Trophoblast cell (in vitro differentiated cells and primary cell): ENCODE data around the gene TSPAN9.

ENCODE experiments used
- DNase-seq, 2 donors: peaks; one replicate each; pipeline ENCODE4 v3.0.0-alpha.2; 2016
- H2AFZ ChIP-seq: 2 replicates; pipeline ENCODE4 v1.6.1; 2013; ENCODE audit warnings: low read length, moderate library complexity, mild to moderate bottlenecking; ENCODE audit not compliant: insufficient read depth, poor library complexity
- H2AK5ac ChIP-seq: 2 replicates; pipeline ENCODE4 v1.6.1; 2013; ENCODE audit warnings: mild to moderate bottlenecking, low read length
- H2BK120ac ChIP-seq: 2 replicates; pipeline ENCODE4 v1.6.1; 2013; ENCODE audit warnings: low read length, mild to moderate bottlenecking, moderate library complexity; ENCODE audit not compliant: insufficient read depth, poor library complexity
- H2BK12ac ChIP-seq: 2 replicates; pipeline ENCODE4 v1.6.1; 2013; ENCODE audit warnings: mild to moderate bottlenecking, low read length, moderate library complexity
- H2BK5ac ChIP-seq: 2 replicates; pipeline ENCODE4 v1.6.1; 2013; ENCODE audit warnings: low read length, low read depth, moderate library complexity, mild to moderate bottlenecking; ENCODE audit not compliant: poor library complexity
- H3K14ac ChIP-seq: 2 replicates; pipeline ENCODE4 v1.6.1; 2013; ENCODE audit warnings: mild to moderate bottlenecking, low read length
- H3K18ac ChIP-seq: 2 replicates; pipeline ENCODE4 v1.6.1; 2013; ENCODE audit warnings: mild to moderate bottlenecking, low read length
- H3K23ac ChIP-seq: 2 replicates; pipeline ENCODE4 v1.6.1; 2013; ENCODE audit warnings: low read length
- H3K27ac ChIP-seq: 2 replicates; pipeline ENCODE4 v1.5.1; 2013; ENCODE audit warnings: low read depth, mild to moderate bottlenecking, inconsistent platforms, low read length, moderate library complexity
- H3K27me3 ChIP-seq: 2 replicates; pipeline ENCODE4 v1.6.1; 2013; ENCODE audit warnings: inconsistent platforms, mild to moderate bottlenecking, low read length, moderate library complexity; ENCODE audit not compliant: insufficient read depth
- H3K36me3 ChIP-seq, 2 experiments: 1 replicate in 1 of 2; 2 replicates in 1 of 2; pipeline ENCODE4 v1.6.1; 2013; ENCODE audit warnings: low read length in 2 of 2, mild to moderate bottlenecking in 2 of 2, moderate library complexity in 1 of 2; ENCODE audit not compliant: insufficient read depth in 2 of 2, control insufficient read depth in 1 of 2
- H3K4ac ChIP-seq: 2 replicates; pipeline ENCODE4 v1.6.1; 2013; ENCODE audit warnings: low read depth, mild to moderate bottlenecking, low read length, moderate library complexity
- H3K4me1 ChIP-seq, 2 experiments: 1 replicate in 1 of 2; 2 replicates in 1 of 2; pipeline ENCODE4 v1.6.1; 2013; ENCODE audit warnings: low read length in 2 of 2, mild to moderate bottlenecking in 2 of 2, moderate library complexity in 1 of 2; ENCODE audit not compliant: insufficient read depth in 2 of 2, control insufficient read depth in 1 of 2
- H3K4me2 ChIP-seq: 2 replicates; pipeline ENCODE4 v1.6.1; 2013; ENCODE audit warnings: inconsistent platforms, mild to moderate bottlenecking, low read length, moderate library complexity
- H3K4me3 ChIP-seq: 2 replicates; pipeline ENCODE4 v1.5.1; 2013; ENCODE audit warnings: mild to moderate bottlenecking, low read depth, low read length, inconsistent platforms
- H3K79me1 ChIP-seq: one replicate; pipeline ENCODE4 v1.6.1; 2013; ENCODE audit warnings: low read length
- H3K79me2 ChIP-seq: 2 replicates; pipeline ENCODE4 v1.6.1; 2013; ENCODE audit warnings: low read length, mild to moderate bottlenecking; ENCODE audit not compliant: control insufficient read depth, insufficient read depth, poor library complexity
- H3K9ac ChIP-seq: 2 replicates; pipeline ENCODE4 v1.6.1; 2013; ENCODE audit warnings: mild to moderate bottlenecking, low read length
- H3K9me3 ChIP-seq: 2 replicates; pipeline ENCODE4 v1.6.1; 2013; ENCODE audit warnings: low read depth, mild to moderate bottlenecking, control low read depth, inconsistent platforms, low read length; ENCODE audit not compliant: insufficient read depth
- H4K12ac ChIP-seq: 2 replicates; pipeline ENCODE4 v1.6.1; 2013; ENCODE audit warnings: low read depth, mild to moderate bottlenecking, low read length, moderate library complexity
- H4K8ac ChIP-seq: 2 replicates; pipeline ENCODE4 v1.6.1; 2013; ENCODE audit warnings: low read depth, mild to moderate bottlenecking, low read length, moderate library complexity
- H4K91ac ChIP-seq: one replicate; pipeline ENCODE4 v1.6.1; 2013; ENCODE audit warnings: low read depth, mild to moderate bottlenecking, low read length, moderate library complexity
- WGBS: extraction: QIAGEN DNeasy Blood & Tissue Kit; methylation state at CpG from one replicate; pipeline ENCODE4 v1.1.7; 2013; ENCODE audit warnings: missing lambda C conversion rate; ENCODE audit not compliant: insufficient read length, insufficient coverage; ENCODE audit errors: extremely low coverage; 5-methylcytosine and 5-hydroxymethylcytosine counted together

TSPAN9 gene

GRCh38 chr12:3272958-3273357, 195.8 kb downstream of the TSPAN9 start:
- Histone ChIP-seq H3K14ac (no peak overlapping the region), H3K4me1 (no peaks in the 10 kb centered on the region), H4K12ac (no peak overlapping the region), H3K27me3 (no peaks in the 10 kb centered on the region), H3K4ac (no peak overlapping the region), H4K91ac (no peak overlapping the region), H3K4me2 (no peak overlapping the region), H3K4me3 (no peak overlapping the region), H3K23ac (no peak overlapping the region), H4K8ac (no peak overlapping the region), H3K18ac (no peak overlapping the region), H3K9ac (no peak overlapping the region), H3K79me1 (no peaks in the 10 kb centered on the region), H2AFZ (no peak overlapping the region), H3K36me3 (peaks cover 0 to 3% of the 10 kb centered on the region in 2 experiments), H2BK5ac (no peak overlapping the region), H2AK5ac (no peak overlapping the region), H2BK12ac (no peak overlapping the region), H2BK120ac (no peak overlapping the region), H3K79me2 (no peaks in the 10 kb centered on the region), H3K9me3 (peaks cover 3% of the 10 kb centered on the region), H3K27ac (no peak overlapping the region)
- no CpG with 5 or more reads among the region's 9 CpGs for WGBS
- DNase-seq, result no peak

DNA sequence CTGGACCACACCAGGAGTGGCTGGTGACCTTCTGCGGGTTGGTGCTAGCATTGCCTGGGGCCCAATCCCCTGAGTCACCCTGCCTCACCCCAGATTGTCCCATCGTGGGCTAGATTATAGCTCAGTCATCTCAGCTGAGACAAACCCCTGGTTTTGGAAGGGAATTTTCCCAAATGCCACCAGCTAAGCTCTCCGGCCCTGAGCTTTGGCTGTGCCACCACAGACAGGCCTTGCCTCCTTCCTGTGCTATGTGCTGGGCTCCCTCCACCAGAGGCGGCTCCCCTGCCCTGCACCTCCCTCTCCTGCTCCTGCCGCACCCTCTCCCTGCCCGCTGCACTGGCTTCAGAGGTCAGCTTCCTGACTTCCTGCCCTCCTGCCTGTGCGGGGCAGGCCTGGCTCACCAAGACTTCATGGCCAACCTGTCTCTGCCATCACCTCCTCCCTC, 196.3 kb downstream of the TSPAN9 start:
- H4K91ac ChIP-seq, result no peak overlapping the region
- H4K8ac ChIP-seq, result no peak overlapping the region
- H3K14ac ChIP-seq, result no peak overlapping the region
- no peak overlapping the region for H2BK120ac ChIP-seq
- H3K36me3 ChIP-seq, result peaks cover 0 to 3% of the 10 kb centered on the region in 2 experiments
- DNase-seq, result no peak
- H3K79me1 ChIP-seq, result no peaks in the 10 kb centered on the region
- no peaks in the 10 kb centered on the region for H3K27me3 ChIP-seq
- H4K12ac ChIP-seq, result no peak overlapping the region
- H3K4ac ChIP-seq, result no peak overlapping the region
- WGBS, result no CpG with 5 or more reads among the region's 7 CpGs
- no peak overlapping the region for H2AK5ac ChIP-seq
- no peak overlapping the region for H3K9ac ChIP-seq
- no peak overlapping the region for H2BK5ac ChIP-seq
- H3K4me1 ChIP-seq, result no peaks in the 10 kb centered on the region
- no peak overlapping the region for H3K4me2 ChIP-seq
- H3K79me2 ChIP-seq, result no peaks in the 10 kb centered on the region
- H3K4me3 ChIP-seq, result no peak overlapping the region
- H2AFZ ChIP-seq, result no peak overlapping the region
- peaks cover 3% of the 10 kb centered on the region for H3K9me3 ChIP-seq
- no peak overlapping the region for H3K18ac ChIP-seq
- no peak overlapping the region for H3K27ac ChIP-seq
- no peak overlapping the region for H2BK12ac ChIP-seq
- no peak overlapping the region for H3K23ac ChIP-seq

- Histone ChIP-seq H2BK12ac (no peak overlapping the region), H3K9ac (no peak overlapping the region), H4K91ac (no peak overlapping the region), H3K9me3 (peaks cover 2% of the 10 kb centered on the region), H3K79me1 (no peaks in the 10 kb centered on the region), H3K36me3 (peaks cover 0 to 3% of the 10 kb centered on the region in 2 experiments), H2BK120ac (no peak overlapping the region), H4K8ac (no peak overlapping the region), H3K27ac (no peak overlapping the region), H3K4ac (no peak overlapping the region), H3K4me3 (no peak overlapping the region), H3K23ac (no peak overlapping the region), H4K12ac (no peak overlapping the region), H3K79me2 (no peaks in the 10 kb centered on the region), H2BK5ac (no peak overlapping the region), H3K27me3 (no peaks in the 10 kb centered on the region), H3K4me2 (no peak overlapping the region), H3K14ac (no peak overlapping the region), H3K4me1 (no peaks in the 10 kb centered on the region), H2AFZ (no peak overlapping the region), H3K18ac (no peak overlapping the region), H2AK5ac (no peak overlapping the region)
- no CpG with 5 or more reads among the region's 13 CpGs for WGBS
- DNase-seq, result no peak
Observed at GRCh38 chr12:3274664-3275063, 197.5 kb downstream of the TSPAN9 start.

DNA sequence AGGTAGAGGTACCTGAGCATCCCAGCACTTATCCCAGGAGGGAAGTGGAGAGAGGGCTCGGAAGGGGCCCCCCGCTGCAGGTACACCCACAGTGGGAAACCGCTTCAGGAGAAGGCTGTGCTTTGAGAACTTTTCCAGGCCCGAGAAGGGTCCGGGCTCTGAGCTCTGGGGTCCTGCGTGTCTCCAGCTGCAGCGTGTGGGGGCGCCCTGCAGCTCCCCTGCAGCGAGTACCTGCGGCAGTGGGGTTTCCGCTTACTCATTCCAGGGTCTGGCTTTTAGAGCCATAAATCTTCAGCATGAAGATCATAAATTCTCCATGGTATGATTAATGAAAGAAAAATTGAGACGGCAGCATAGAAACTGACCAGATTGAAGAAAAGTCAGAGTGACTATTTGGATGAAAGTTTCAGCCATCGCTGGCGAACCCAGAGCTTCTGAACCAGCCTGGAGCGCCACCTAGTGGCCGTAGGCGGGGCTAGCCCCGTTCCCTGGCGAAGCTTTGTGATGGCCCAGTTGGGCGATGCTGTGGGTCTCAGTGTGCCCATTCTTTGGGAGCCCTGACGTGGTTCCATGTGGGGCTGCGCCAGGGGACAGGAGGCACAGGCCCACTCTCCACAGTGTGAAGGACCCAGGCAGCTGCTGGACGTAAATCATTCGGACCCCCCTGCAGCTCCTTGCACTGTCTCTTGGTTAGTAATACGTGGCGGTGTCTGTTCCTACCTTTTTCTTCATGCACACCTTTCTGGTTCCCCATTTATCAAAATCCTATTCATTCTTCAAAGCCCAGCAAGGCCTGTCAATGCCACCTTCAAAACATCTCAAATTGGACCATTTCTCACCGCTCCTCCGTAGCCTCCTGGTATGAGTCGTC, 198.2 kb downstream of the TSPAN9 start:
- Histone ChIP-seq H2BK120ac (no peak overlapping the region), H3K27me3 (no peaks in the 10 kb centered on the region), H3K23ac (no peak overlapping the region), H3K4ac (no peak overlapping the region), H3K14ac (no peak overlapping the region), H2AK5ac (no peak overlapping the region), H2BK5ac (no peak overlapping the region), H2AFZ (no peak overlapping the region), H2BK12ac (no peak overlapping the region), H3K36me3 (peaks cover 0 to 3% of the 10 kb centered on the region in 2 experiments), H3K9ac (no peak overlapping the region), H3K18ac (no peak overlapping the region), H3K4me2 (no peak overlapping the region), H3K79me2 (no peaks in the 10 kb centered on the region), H4K12ac (no peak overlapping the region), H3K79me1 (no peaks in the 10 kb centered on the region), H3K27ac (no peak overlapping the region), H4K8ac (no peak overlapping the region), H3K4me1 (no peaks in the 10 kb centered on the region), H4K91ac (no peak overlapping the region), H3K9me3 (peaks cover 2% of the 10 kb centered on the region), H3K4me3 (no peak overlapping the region)
- no CpG with 5 or more reads among the region's 29 CpGs for WGBS
- peak; percentile 65 to 88 for DNase-seq
